Esophagus (tissue), 2 donors: ENCODE results near the gene MYO1H. TPM values are rescaled to one million over a fixed set of nuclear protein-coding genes. Genes with fewer than 3 reads are reported as not detected.

ENCODE experiments used
- H3K27ac ChIP-seq, 2 donors: one replicate each; pipeline ENCODE4 v1.5.1; 2013; ENCODE audit warnings: low read depth in 2 of 2, mild to moderate bottlenecking in 2 of 2, inconsistent platforms in 1 of 2, low read length in 1 of 2, moderate library complexity in 1 of 2
- H3K27me3 ChIP-seq, 2 donors: one replicate each; pipeline ENCODE4 v1.6.1; 2013; ENCODE audit warnings: low read length in 2 of 2, control low read depth in 1 of 2, mild to moderate bottlenecking in 1 of 2; ENCODE audit not compliant: insufficient read depth in 2 of 2, control insufficient read depth in 1 of 2
- H3K36me3 ChIP-seq, 2 donors: one replicate each; pipeline ENCODE4 v1.6.1; 2013; ENCODE audit warnings: low read length in 1 of 2; ENCODE audit not compliant: control insufficient read depth in 2 of 2, insufficient read depth in 2 of 2
- H3K4me1 ChIP-seq, 2 donors: one replicate each; pipeline ENCODE4 v1.6.1; 2013; ENCODE audit warnings: low read length in 1 of 2; ENCODE audit not compliant: control insufficient read depth in 2 of 2, insufficient read depth in 2 of 2
- H3K4me3 ChIP-seq, 2 donors: one replicate each; pipeline ENCODE4 v1.5.1; 2013; ENCODE audit warnings: low read length in 2 of 2, mild to moderate bottlenecking in 2 of 2, low read depth in 1 of 2, moderate library complexity in 1 of 2
- H3K9me3 ChIP-seq, 2 donors: one replicate each; pipeline ENCODE4 v1.6.1; 2013; ENCODE audit warnings: mild to moderate bottlenecking in 2 of 2, low read depth in 1 of 2, low read length in 1 of 2, moderate library complexity in 1 of 2; ENCODE audit not compliant: control insufficient read depth in 2 of 2, insufficient read depth in 1 of 2
- WGBS, 2 donors: extraction: QIAGEN DNeasy Blood & Tissue Kit; methylation state at CpG; one replicate each; pipeline ENCODE4 v1.1.7; 2013; 5-methylcytosine and 5-hydroxymethylcytosine counted together
- polyA plus RNA-seq, 2 donors: library from polyadenylated mRNA; stranded (reverse); fragments of 200-250 nt; gene quantifications; one replicate each; pipeline ENCODE4 v1.2.3, GENCODE V29; 2013
- donor health status: healthy with polysubstance abuse.
- donor health status: Bipolar disorder and iron deficiency.

The MYO1H gene, protein sequence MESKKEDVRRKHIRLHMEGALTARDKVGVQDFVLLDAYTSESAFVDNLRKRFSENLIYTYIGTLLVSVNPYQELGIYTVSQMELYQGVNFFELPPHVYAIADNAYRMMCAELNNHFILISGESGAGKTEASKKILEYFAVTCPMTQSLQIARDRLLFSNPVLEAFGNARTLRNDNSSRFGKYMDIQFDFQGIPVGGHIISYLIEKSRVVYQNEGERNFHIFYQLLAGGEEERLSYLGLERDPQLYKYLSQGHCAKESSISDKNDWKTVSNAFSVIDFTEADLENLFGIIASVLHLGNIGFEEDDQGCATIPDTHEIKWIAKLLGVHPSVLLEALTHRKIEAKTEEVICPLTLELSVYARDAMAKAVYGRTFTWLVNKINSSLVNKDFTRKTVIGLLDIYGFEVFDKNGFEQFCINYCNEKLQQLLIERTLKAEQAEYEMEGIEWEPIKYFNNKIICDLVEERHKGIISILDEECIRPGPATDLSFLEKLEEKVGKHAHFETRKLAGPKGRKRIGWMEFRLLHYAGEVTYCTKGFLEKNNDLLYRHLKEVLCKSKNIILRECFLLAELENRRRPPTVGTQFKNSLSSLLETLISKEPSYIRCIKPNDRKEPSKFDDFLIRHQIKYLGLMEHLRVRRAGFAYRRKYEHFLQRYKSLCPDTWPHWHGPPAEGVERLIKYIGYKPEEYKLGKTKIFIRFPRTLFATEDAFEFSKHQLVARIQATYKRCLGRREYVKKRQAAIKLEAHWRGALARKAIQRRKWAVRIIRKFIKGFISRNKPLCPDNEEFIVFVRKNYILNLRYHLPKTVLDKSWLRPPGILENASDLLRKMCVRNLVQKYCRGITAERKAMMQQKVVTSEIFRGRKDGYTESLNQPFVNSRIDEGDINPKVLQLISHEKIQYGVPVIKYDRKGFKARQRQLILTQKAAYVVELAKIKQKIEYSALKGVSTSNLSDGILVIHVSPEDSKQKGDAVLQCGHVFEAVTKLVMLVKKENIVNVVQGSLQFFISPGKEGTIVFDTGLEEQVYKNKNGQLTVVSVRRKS
- polyA plus RNA-seq: under 1 TPM; 0.62 to 0.86 TPM

- Histone ChIP-seq H3K4me1 (no peaks in the 10 kb centered on the region), H3K9me3 (no peaks in the 10 kb centered on the region), H3K36me3 (no peaks in the 10 kb centered on the region), H3K4me3 (no peak within 1 kb of the TSS), H3K27me3 (no peaks in the 10 kb centered on the region), H3K27ac (no peak within 1 kb of the TSS)
- 61 to 75% methylated on average over 8 of the region's 8 CpGs for WGBS, 2 donors
These were observed at the start of gene MYO1H for GRCh38 chr12:109347589-109347988. TSS of gene MYO1H (plus strand) at chr12:109347900. CDS start at chr12:109347961, 61 bp downstream.

GRCh38 chr12:109299849-109300248, 47.9 kb upstream of the MYO1H start:
- Histone ChIP-seq H3K4me1 (no peaks in the 10 kb centered on the region), H3K27me3 (no peaks in the 10 kb centered on the region), H3K9me3 (no peaks in the 10 kb centered on the region), H3K36me3 (no peaks in the 10 kb centered on the region), H3K4me3 (no peak overlapping the region), H3K27ac (no peak overlapping the region)
- WGBS, 2 donors: 88 to 90% methylated on average over 7 of the region's 7 CpGs

- Histone ChIP-seq H3K4me1 (no peaks in the 10 kb centered on the region), H3K4me3 (no peak overlapping the region), H3K27ac (no peak overlapping the region), H3K27me3 (no peaks in the 10 kb centered on the region), H3K9me3 (no peaks in the 10 kb centered on the region), H3K36me3 (no peaks in the 10 kb centered on the region)
- WGBS, 2 donors: 78 to 79% methylated on average over 3 of the region's 3 CpGs
These were observed 46.0 kb upstream of the MYO1H start for GRCh38 chr12:109301643-109302168.

DNA sequence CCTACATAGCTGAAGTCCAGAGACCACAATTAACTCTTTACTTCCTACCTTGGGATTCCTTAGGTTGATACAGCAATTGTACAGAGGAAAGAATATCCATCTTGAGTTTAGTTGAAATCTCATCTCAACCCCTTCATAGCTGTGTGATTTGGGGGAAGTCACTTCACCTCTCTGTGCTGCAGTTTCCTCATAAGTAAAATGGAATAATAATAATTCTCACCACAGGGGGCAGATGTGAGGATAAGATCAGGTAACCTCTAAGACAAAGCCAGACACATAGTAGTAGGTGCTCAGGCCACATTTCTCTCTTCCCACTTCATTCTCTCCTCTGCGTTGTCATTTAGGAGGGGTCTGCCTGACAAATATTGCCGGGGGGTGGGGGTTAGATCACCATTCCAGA, 45.3 kb upstream of the MYO1H start:
- Histone ChIP-seq H3K9me3 (no peaks in the 10 kb centered on the region), H3K4me3 (no peak overlapping the region), H3K4me1 (no peaks in the 10 kb centered on the region), H3K27me3 (no peaks in the 10 kb centered on the region), H3K36me3 (no peaks in the 10 kb centered on the region), H3K27ac (no peak overlapping the region)
- WGBS, 2 donors: 44 to 46% methylated on average over 2 of the region's 2 CpGs

- no peaks in the 10 kb centered on the region for H3K27me3 ChIP-seq
- 60 to 63% methylated on average over 5 of the region's 5 CpGs for WGBS, 2 donors
- H3K27ac ChIP-seq: no peak overlapping the region
- H3K36me3 ChIP-seq: no peaks in the 10 kb centered on the region
- H3K4me1 ChIP-seq: no peaks in the 10 kb centered on the region
- H3K4me3 ChIP-seq: no peak overlapping the region
- H3K9me3 ChIP-seq: no peaks in the 10 kb centered on the region
These were observed 44.9 kb upstream of the MYO1H start for GRCh38 chr12:109302770-109303169.

- Histone ChIP-seq H3K27ac (no peak overlapping the region), H3K36me3 (no peaks in the 10 kb centered on the region), H3K4me1 (peaks cover 0 to 2% of the 10 kb centered on the region in 2 donors), H3K27me3 (no peaks in the 10 kb centered on the region), H3K9me3 (no peaks in the 10 kb centered on the region), H3K4me3 (no peak overlapping the region)
- WGBS, 2 donors: 48 to 57% methylated on average over 8 of the region's 8 CpGs
These were observed 43.2 kb upstream of the MYO1H start for GRCh38 chr12:109304485-109304884.

DNA sequence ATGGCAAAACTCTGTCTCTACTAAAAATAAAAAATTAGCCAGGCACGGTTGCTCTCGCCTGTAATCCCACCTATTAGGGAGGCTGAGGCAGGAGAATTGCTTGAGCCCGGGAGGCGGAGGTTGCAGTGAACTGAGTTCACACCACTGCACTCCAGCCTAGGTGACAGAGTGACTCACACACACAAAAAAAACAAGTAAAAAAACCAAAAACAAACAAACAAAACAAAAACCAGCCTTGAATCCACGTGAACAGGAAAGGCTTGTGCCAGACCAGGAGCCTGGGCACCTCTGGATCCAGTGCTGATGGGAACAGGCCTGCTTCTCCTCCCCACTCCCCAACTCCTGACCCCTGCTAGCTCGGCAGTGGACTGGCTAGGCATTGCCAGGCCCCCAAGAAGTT, 42.2 kb upstream of the MYO1H start:
- Histone ChIP-seq H3K4me3 (no peak overlapping the region), H3K27ac (no peak overlapping the region), H3K36me3 (no peaks in the 10 kb centered on the region), H3K9me3 (no peaks in the 10 kb centered on the region), H3K4me1 (peaks cover 3 to 6% of the 10 kb centered on the region in 2 donors), H3K27me3 (peaks cover 0 to 2% of the 10 kb centered on the region in 2 donors)
- WGBS, 2 donors: 71 to 74% methylated on average over 6 of the region's 6 CpGs

- no peaks in the 10 kb centered on the region for H3K36me3 ChIP-seq
- no peaks in the 10 kb centered on the region for H3K9me3 ChIP-seq
- H3K4me1 ChIP-seq: peaks cover 3 to 6% of the 10 kb centered on the region in 2 donors
- 69% methylated on average over 9 of the region's 9 CpGs for WGBS, 2 donors
- peaks cover 0 to 2% of the 10 kb centered on the region in 2 donors for H3K27me3 ChIP-seq
- no peak overlapping the region for H3K4me3 ChIP-seq
- H3K27ac ChIP-seq: no peak overlapping the region
These were observed 40.6 kb upstream of the MYO1H start for GRCh38 chr12:109307051-109307450.
